Measurements from ENCODE around the gene ACVR1B. TPM values are rescaled to one million over a fixed set of nuclear protein-coding genes. Genes with fewer than 3 reads are reported as not detected.

The ACVR1B gene
- total RNA-seq = 2.4 and 2.5 TPM in 2 replicates

GRCh38 chr12:51951199-51951842 lies at the start of gene ACVR1B:
Gene ACVR1B, plus strand, starts transcription at chr12:51951699. Its CDS starts 45 bp downstream, at chr12:51951744.
- Mint-ChIP-seq H3K27me3 (ENCODE audit: low read depth) (peaks cover 73% of the 10 kb centered on the region), H3K4me3 (ENCODE audit: low read depth) (peak within 1 kb of the TSS; percentile 80), H3K9me3 (no peaks in the 10 kb centered on the region), H3K36me3 (ENCODE audit: low read depth) (no peaks in the 10 kb centered on the region), H3K4me1 (ENCODE audit: low read depth) (peaks cover 6% of the 10 kb centered on the region), H3K27ac (no peak within 1 kb of the TSS)
- intact Hi-C loops (cut with micrococcal nuclease) = loop anchor here (1.0 to 2.0 kb wide), 2 partner anchors 20 to 29 kb away; no protein-coding TSS in a partner anchor
- DNase-seq (ENCODE audit: low spot score) = peak; percentile 78

- H3K4me1 Mint-ChIP-seq (ENCODE audit: low read depth) = no peaks in the 10 kb centered on the region
- no peak overlapping the region for H3K4me3 Mint-ChIP-seq (ENCODE audit: low read depth)
- peaks cover 20% of the 10 kb centered on the region for H3K27me3 Mint-ChIP-seq (ENCODE audit: low read depth)
- no peaks in the 10 kb centered on the region for H3K36me3 Mint-ChIP-seq (ENCODE audit: low read depth)
- H3K9me3 Mint-ChIP-seq = no peaks in the 10 kb centered on the region
- no peak overlapping the region for H3K27ac Mint-ChIP-seq
- intact Hi-C loops (cut with micrococcal nuclease) = no loop called here
- no peak for DNase-seq (ENCODE audit: low spot score)
Observed at GRCh38 chr12:51901881-51902280, 49.6 kb upstream of the ACVR1B start.

GRCh38 chr12:51904951-51905470 lies 46.5 kb upstream of the ACVR1B start:
- H3K27me3 Mint-ChIP-seq (ENCODE audit: low read depth) = peaks cover 38% of the 10 kb centered on the region
- H3K4me3 Mint-ChIP-seq (ENCODE audit: low read depth) = no peak overlapping the region
- no peaks in the 10 kb centered on the region for H3K4me1 Mint-ChIP-seq (ENCODE audit: low read depth)
- H3K27ac Mint-ChIP-seq = no peak overlapping the region
- no peaks in the 10 kb centered on the region for H3K9me3 Mint-ChIP-seq
- no peak for DNase-seq (ENCODE audit: low spot score)
- no peaks in the 10 kb centered on the region for H3K36me3 Mint-ChIP-seq (ENCODE audit: low read depth)
- intact Hi-C loops (cut with micrococcal nuclease) = no loop called here

- no peak for DNase-seq (ENCODE audit: low spot score)
- intact Hi-C loops (cut with micrococcal nuclease) = no loop called here
- H3K36me3 Mint-ChIP-seq (ENCODE audit: low read depth) = no peaks in the 10 kb centered on the region
- no peak overlapping the region for H3K4me3 Mint-ChIP-seq (ENCODE audit: low read depth)
- no peak overlapping the region for H3K27ac Mint-ChIP-seq
- peaks cover 41% of the 10 kb centered on the region for H3K27me3 Mint-ChIP-seq (ENCODE audit: low read depth)
- H3K9me3 Mint-ChIP-seq = no peaks in the 10 kb centered on the region
- H3K4me1 Mint-ChIP-seq (ENCODE audit: low read depth) = no peaks in the 10 kb centered on the region
Observed at GRCh38 chr12:51905471-51906429, 45.7 kb upstream of the ACVR1B start.

GRCh38 chr12:51906430-51907082 lies 44.9 kb upstream of the ACVR1B start:
- Mint-ChIP-seq H3K4me1 (ENCODE audit: low read depth) (no peaks in the 10 kb centered on the region), H3K27ac (no peak overlapping the region), H3K27me3 (ENCODE audit: low read depth) (peaks cover 47% of the 10 kb centered on the region), H3K36me3 (ENCODE audit: low read depth) (no peaks in the 10 kb centered on the region), H3K4me3 (ENCODE audit: low read depth) (no peak overlapping the region), H3K9me3 (no peaks in the 10 kb centered on the region)
- intact Hi-C loops (cut with micrococcal nuclease) = no loop called here
- DNase-seq (ENCODE audit: low spot score) = no peak

- H3K27me3 Mint-ChIP-seq (ENCODE audit: low read depth) = peaks cover 48% of the 10 kb centered on the region
- H3K4me1 Mint-ChIP-seq (ENCODE audit: low read depth) = no peaks in the 10 kb centered on the region
- no peak within 1 kb of the TSS for H3K4me3 Mint-ChIP-seq (ENCODE audit: low read depth)
- no peak within 1 kb of the TSS for H3K27ac Mint-ChIP-seq
- H3K9me3 Mint-ChIP-seq = no peaks in the 10 kb centered on the region
- H3K36me3 Mint-ChIP-seq (ENCODE audit: low read depth) = no peaks in the 10 kb centered on the region
- DNase-seq (ENCODE audit: low spot score) = no peak
- intact Hi-C loops (cut with micrococcal nuclease) = no loop called here
Observed at GRCh38 chr12:51907083-51907855, 44.2 kb upstream of the ACVR1B start, which contains the start of gene ACVRL1. Gene ACVRL1, plus strand, starts transcription at chr12:51907504. Its CDS starts 4,971 bp downstream, at chr12:51912475.

- DNase-seq (ENCODE audit: low spot score) = no peak
- intact Hi-C loops (cut with micrococcal nuclease) = no loop called here
- Mint-ChIP-seq H3K9me3 (no peaks in the 10 kb centered on the region), H3K27me3 (ENCODE audit: low read depth) (peaks cover 49% of the 10 kb centered on the region), H3K4me3 (ENCODE audit: low read depth) (no peak overlapping the region), H3K36me3 (ENCODE audit: low read depth) (no peaks in the 10 kb centered on the region), H3K27ac (no peak overlapping the region), H3K4me1 (ENCODE audit: low read depth) (no peaks in the 10 kb centered on the region)
Observed at GRCh38 chr12:51907856-51908425, 43.6 kb upstream of the ACVR1B start.

GRCh38 chr12:51908876-51909592 lies 42.5 kb upstream of the ACVR1B start:
- intact Hi-C loops (cut with micrococcal nuclease) = no loop called here
- Mint-ChIP-seq H3K27ac (no peak overlapping the region), H3K9me3 (no peaks in the 10 kb centered on the region), H3K27me3 (ENCODE audit: low read depth) (peaks cover 45% of the 10 kb centered on the region), H3K4me3 (ENCODE audit: low read depth) (no peak overlapping the region), H3K4me1 (ENCODE audit: low read depth) (no peaks in the 10 kb centered on the region), H3K36me3 (ENCODE audit: low read depth) (no peaks in the 10 kb centered on the region)
- no peak for DNase-seq (ENCODE audit: low spot score)

GRCh38 chr12:51910168-51910567 lies 41.3 kb upstream of the ACVR1B start:
- no peaks in the 10 kb centered on the region for H3K4me1 Mint-ChIP-seq (ENCODE audit: low read depth)
- no peaks in the 10 kb centered on the region for H3K9me3 Mint-ChIP-seq
- no peak overlapping the region for H3K27ac Mint-ChIP-seq
- H3K36me3 Mint-ChIP-seq (ENCODE audit: low read depth) = no peaks in the 10 kb centered on the region
- no peak for DNase-seq (ENCODE audit: low spot score)
- no peak overlapping the region for H3K4me3 Mint-ChIP-seq (ENCODE audit: low read depth)
- intact Hi-C loops (cut with micrococcal nuclease) = no loop called here
- peaks cover 42% of the 10 kb centered on the region for H3K27me3 Mint-ChIP-seq (ENCODE audit: low read depth)

GRCh38 chr12:51910691-51911090 lies 40.8 kb upstream of the ACVR1B start:
- Mint-ChIP-seq H3K4me3 (ENCODE audit: low read depth) (no peak overlapping the region), H3K9me3 (no peaks in the 10 kb centered on the region), H3K36me3 (ENCODE audit: low read depth) (no peaks in the 10 kb centered on the region), H3K27me3 (ENCODE audit: low read depth) (peaks cover 39% of the 10 kb centered on the region), H3K27ac (no peak overlapping the region), H3K4me1 (ENCODE audit: low read depth) (no peaks in the 10 kb centered on the region)
- intact Hi-C loops (cut with micrococcal nuclease) = no loop called here
- DNase-seq (ENCODE audit: low spot score) = no peak

GRCh38 chr12:51911307-51911706 lies 40.2 kb upstream of the ACVR1B start:
- Mint-ChIP-seq H3K27ac (no peak overlapping the region), H3K4me3 (ENCODE audit: low read depth) (no peak overlapping the region), H3K27me3 (ENCODE audit: low read depth) (peaks cover 35% of the 10 kb centered on the region), H3K9me3 (no peaks in the 10 kb centered on the region), H3K4me1 (ENCODE audit: low read depth) (no peaks in the 10 kb centered on the region), H3K36me3 (ENCODE audit: low read depth) (no peaks in the 10 kb centered on the region)
- DNase-seq (ENCODE audit: low spot score) = no peak
- intact Hi-C loops (cut with micrococcal nuclease) = no loop called here
